ENCODE data around the gene ATP4A. TPM values are rescaled to one million over a fixed set of nuclear protein-coding genes. Genes with fewer than 3 reads are reported as not detected.

Gene ATP4A
- polyA plus RNA-seq, 4 donors, result 0.05 TPM; not detected in 3

GRCh38 chr19:35508129-35508528, 55.3 kb downstream of the ATP4A start:
- DNase-seq (ENCODE audit: low read depth in 4 of 4, low spot score in 2 of 4), result no peak

- DNase-seq (ENCODE audit: low read depth in 4 of 4, low spot score in 2 of 4), result no peak
These were observed 55.9 kb downstream of the ATP4A start for GRCh38 chr19:35507561-35507960.

- DNase-seq (ENCODE audit: low read depth in 4 of 4, low spot score in 2 of 4), result no peak
These were observed 57.4 kb downstream of the ATP4A start for GRCh38 chr19:35506011-35506410.

- DNase-seq (ENCODE audit: low read depth in 4 of 4, low spot score in 2 of 4), result no peak
These were observed 60.7 kb downstream of the ATP4A start for GRCh38 chr19:35502751-35503150.

- DNase-seq (ENCODE audit: low read depth in 4 of 4, low spot score in 2 of 4), result no peak
These were observed 61.8 kb downstream of the ATP4A start for GRCh38 chr19:35501684-35502083.

GRCh38 chr19:35500611-35501010, 62.8 kb downstream of the ATP4A start:
- no peak for DNase-seq (ENCODE audit: low read depth in 4 of 4, low spot score in 2 of 4)

Other genes with a start within 250 kb of the ATP4A start
- 10 to 100 TPM in 2 of 4 donors, 1 to 10 TPM in 2; 6.3 to 51.9 (median 12.3) TPM for gene CD22, start 234.5 kb downstream of the ATP4A start, polyA plus RNA-seq (ENCODE audit: insufficient read length in 4 of 4)
- gene FFAR1, start 215.8 kb downstream of the ATP4A start, polyA plus RNA-seq (ENCODE audit: insufficient read length in 4 of 4), result under 1 TPM; 0.06 to 0.87 (median 0.64) TPM
- under 1 TPM in 3 of 4 donors, not detected in 1; 0.13 to 0.19 (median 0.17) TPM for gene FFAR3, start 205.2 kb downstream of the ATP4A start, polyA plus RNA-seq (ENCODE audit: insufficient read length in 4 of 4)
- under 1 TPM in 1 of 4 donors, not detected in 3; 0.23 TPM for gene GPR42, start 192.6 kb downstream of the ATP4A start, polyA plus RNA-seq (ENCODE audit: insufficient read length in 4 of 4)
- under 1 TPM; 0.22 to 0.60 (median 0.33) TPM for gene FFAR2, start 115.4 kb downstream of the ATP4A start, polyA plus RNA-seq (ENCODE audit: insufficient read length in 4 of 4)
- 1 to 10 TPM in 2 of 4 donors, under 1 TPM in 2; 0.48 to 2.1 (median 0.85) TPM for gene KRTDAP, start 73.2 kb downstream of the ATP4A start, polyA plus RNA-seq (ENCODE audit: insufficient read length in 4 of 4)
- gene DMKN, start 50.0 kb downstream of the ATP4A start, polyA plus RNA-seq (ENCODE audit: insufficient read length in 4 of 4), result 100 to 1,000 TPM in 2 of 4 donors, 10 to 100 TPM in 2; 69.7 to 135 (median 107) TPM
- under 1 TPM in 3 of 4 donors, not detected in 1; 0.10 to 0.24 (median 0.21) TPM for gene SBSN, start 35.3 kb downstream of the ATP4A start, polyA plus RNA-seq (ENCODE audit: insufficient read length in 4 of 4)
- not detected for gene GAPDHS, start 30.2 kb downstream of the ATP4A start, polyA plus RNA-seq (ENCODE audit: insufficient read length in 4 of 4)
- gene TMEM147, start 18.0 kb downstream of the ATP4A start, polyA plus RNA-seq (ENCODE audit: insufficient read length in 4 of 4), result 100 to 1,000 TPM in 2 of 4 donors, 10 to 100 TPM in 2; 80.6 to 113 (median 93.9) TPM
- not detected for gene PMIS2, start 22.5 kb upstream of the ATP4A start, polyA plus RNA-seq (ENCODE audit: insufficient read length in 4 of 4)
- 10 to 100 TPM; 18.2 to 30.9 (median 26.9) TPM for gene HAUS5, start 49.1 kb upstream of the ATP4A start, polyA plus RNA-seq (ENCODE audit: insufficient read length in 4 of 4)
- 10 to 100 TPM; 57.1 to 94.4 (median 73.3) TPM for gene RBM42, start 65.4 kb upstream of the ATP4A start, polyA plus RNA-seq (ENCODE audit: insufficient read length in 4 of 4)
- gene ETV2, start 78.1 kb upstream of the ATP4A start, polyA plus RNA-seq (ENCODE audit: insufficient read length in 4 of 4), result 1 to 10 TPM; 1.1 to 3.6 (median 2.6) TPM
- 100 to 1,000 TPM; 302 to 435 (median 348) TPM for gene COX6B1, start 84.7 kb upstream of the ATP4A start, polyA plus RNA-seq (ENCODE audit: insufficient read length in 4 of 4)
- gene UPK1A, start 102.9 kb upstream of the ATP4A start, polyA plus RNA-seq (ENCODE audit: insufficient read length in 4 of 4), result 10 to 100 TPM in 3 of 4 donors, 1 to 10 TPM in 1; 9.8 to 26.7 (median 15.8) TPM
- under 1 TPM; 0.17 to 0.91 (median 0.44) TPM for gene ZBTB32, start 140.9 kb upstream of the ATP4A start, polyA plus RNA-seq (ENCODE audit: insufficient read length in 4 of 4)
- gene KMT2B, start 154.3 kb upstream of the ATP4A start, polyA plus RNA-seq (ENCODE audit: insufficient read length in 4 of 4), result 10 to 100 TPM; 24.2 to 42.6 (median 34.2) TPM
- gene IGFLR1, start 178.8 kb upstream of the ATP4A start, polyA plus RNA-seq (ENCODE audit: insufficient read length in 4 of 4), result 1 to 10 TPM; 2.8 to 4.6 (median 3.7) TPM
- 10 to 100 TPM; 15.7 to 21.8 (median 19.7) TPM for gene U2AF1L4, start 181.8 kb upstream of the ATP4A start, polyA plus RNA-seq (ENCODE audit: insufficient read length in 4 of 4)
- 10 to 100 TPM; 54.5 to 78.6 (median 66.5) TPM for gene PSENEN, start 182.0 kb upstream of the ATP4A start, polyA plus RNA-seq (ENCODE audit: insufficient read length in 4 of 4)
- 10 to 100 TPM; 11.5 to 13.0 (median 12.4) TPM for gene LIN37, start 184.9 kb upstream of the ATP4A start, polyA plus RNA-seq (ENCODE audit: insufficient read length in 4 of 4)
- gene HSPB6, start 193.4 kb upstream of the ATP4A start, polyA plus RNA-seq (ENCODE audit: insufficient read length in 4 of 4), result 10 to 100 TPM; 19.4 to 32.3 (median 25.1) TPM
- gene PROSER3, start 194.5 kb upstream of the ATP4A start, polyA plus RNA-seq (ENCODE audit: insufficient read length in 4 of 4), result 10 to 100 TPM; 11.5 to 28.6 (median 18.2) TPM
- gene ARHGAP33, start 211.9 kb upstream of the ATP4A start, polyA plus RNA-seq (ENCODE audit: insufficient read length in 4 of 4), result 10 to 100 TPM; 10.9 to 53.7 (median 30.0) TPM
- 10 to 100 TPM; 24.2 to 60.6 (median 39.9) TPM for gene PRODH2, start 249.2 kb upstream of the ATP4A start, polyA plus RNA-seq (ENCODE audit: insufficient read length in 4 of 4)

Measured in left renal cortex interstitium (tissue), 4 donors.